Measurements from ENCODE around the gene POLR2A.
A peak's percentile ranks its signal among the peaks of the same experiment; 100 is the strongest.
"Not testable (repeated sequence)": the region's sequence is repeated elsewhere in the genome, so short reads cannot be mapped to it uniquely, and the experiment has no call there.

The POLR2A gene

GRCh38 chr17:7459961-7460545, 24.1 kb upstream of the POLR2A start:
- DNase-seq, result no peak

- no peak for DNase-seq
These were observed 23.1 kb upstream of the POLR2A start for GRCh38 chr17:7460850-7461660.

- DNase-seq, result no peak
These were observed 21.4 kb upstream of the POLR2A start for GRCh38 chr17:7462474-7463371.

GRCh38 chr17:7463372-7463846, 20.8 kb upstream of the POLR2A start:
- no peak for DNase-seq

- DNase-seq, result no peak
These were observed 20.1 kb upstream of the POLR2A start for GRCh38 chr17:7464081-7464480.

- peak; percentile 50 for DNase-seq
These were observed 18.4 kb upstream of the POLR2A start for GRCh38 chr17:7465597-7466275.

- DNase-seq, result no peak
These were observed 17.9 kb upstream of the POLR2A start for GRCh38 chr17:7466318-7466638.

- no peak for DNase-seq
These were observed 17.4 kb upstream of the POLR2A start for GRCh38 chr17:7466639-7467341.

- no peak for DNase-seq
These were observed 16.7 kb upstream of the POLR2A start for GRCh38 chr17:7467498-7467897.

GRCh38 chr17:7468290-7468689, 15.9 kb upstream of the POLR2A start:
- DNase-seq, result no peak

GRCh38 chr17:7468804-7469389, 15.3 kb upstream of the POLR2A start:
- DNase-seq, result peak; percentile 54

- DNase-seq, result not testable (repeated sequence)
These were observed 14.3 kb upstream of the POLR2A start for GRCh38 chr17:7469843-7470242.

- not testable (repeated sequence) for DNase-seq
These were observed 13.7 kb upstream of the POLR2A start for GRCh38 chr17:7470457-7470973.

- DNase-seq, result no peak
These were observed 12.4 kb upstream of the POLR2A start for GRCh38 chr17:7471729-7472128.

- DNase-seq, result not testable (repeated sequence)
These were observed 9.4 kb upstream of the POLR2A start for GRCh38 chr17:7474767-7475166.

- DNase-seq, result no peak
These were observed 8.3 kb upstream of the POLR2A start for GRCh38 chr17:7475764-7476422.

GRCh38 chr17:7476494-7476893, 7.7 kb upstream of the POLR2A start:
- DNase-seq, result no peak

GRCh38 chr17:7476951-7477350, 7.2 kb upstream of the POLR2A start:
- no peak for DNase-seq

- peak; percentile 70 for DNase-seq
These were observed 6.5 kb upstream of the POLR2A start for GRCh38 chr17:7477392-7478275.

All from right kidney (tissue), 1 donor.